Kidney (tissue), 14 donors: ENCODE data around the gene HSD17B14. TPM values are rescaled to one million over a fixed set of nuclear protein-coding genes. Genes with fewer than 3 reads are reported as not detected.

ENCODE experiments used
- DNase-seq, 5 donors: peaks; one replicate each; pipeline ENCODE4 v3.0.0-alpha.2; 2013 to 2020
- FAIRE-seq: peaks from 2 replicates; lab custom pipeline; 2012; peaks lifted over from hg19 to GRCh38; lab: Jason Lieb, UNC
- H3K27ac ChIP-seq, 2 donors: one replicate each; pipeline ENCODE4 v1.7.0; 2013; ENCODE audit warnings: low read depth in 2 of 2, low read length in 2 of 2, inconsistent platforms in 1 of 2
- H3K27me3 ChIP-seq: one replicate; pipeline ENCODE4 v1.7.1; 2013; ENCODE audit warnings: low read length, inconsistent platforms; ENCODE audit not compliant: control insufficient read depth, insufficient read depth
- H3K36me3 ChIP-seq, 3 donors: one replicate each; pipeline versions ENCODE4 v1.7.0 to v1.7.1; 2013; ENCODE audit warnings: low read length in 3 of 3, control low read depth in 1 of 3, inconsistent platforms in 1 of 3; ENCODE audit not compliant: insufficient read depth in 3 of 3, control insufficient read depth in 2 of 3
- H3K4me1 ChIP-seq, 3 donors: one replicate each; pipeline versions ENCODE4 v1.7.0 to v1.7.1; 2013; ENCODE audit warnings: low read length in 3 of 3, inconsistent platforms in 1 of 3, low read depth in 1 of 3; ENCODE audit not compliant: control insufficient read depth in 2 of 3, insufficient read depth in 2 of 3
- H3K4me3 ChIP-seq, 3 donors: one replicate each; pipeline versions ENCODE4 v1.7.0 to v1.8.1; 2013; ENCODE audit warnings: low read length in 3 of 3, control low read depth in 1 of 3, inconsistent platforms in 1 of 3
- H3K9ac ChIP-seq, 3 donors: one replicate each; pipeline versions ENCODE4 v1.7.0 to v1.7.1; 2013; ENCODE audit warnings: low read length in 3 of 3, control low read depth in 1 of 3, inconsistent platforms in 1 of 3
- H3K9me3 ChIP-seq, 3 donors: one replicate each; pipeline versions ENCODE4 v1.7.0 to v1.7.1; 2013; ENCODE audit warnings: low read length in 3 of 3, control low read depth in 1 of 3, inconsistent platforms in 1 of 3; ENCODE audit not compliant: control insufficient read depth in 2 of 3, insufficient read depth in 1 of 3
- CTCF ChIP-seq: IDR thresholded peaks from 3 replicates; pipeline ENCODE4 v1.5.1; 2012; ENCODE audit warnings: mild to moderate bottlenecking, moderate library complexity, borderline replicate concordance; ENCODE audit not compliant: insufficient read depth; ENCODE audit errors: extremely low read depth
- intact Hi-C: fragments of 100-400 bp; cut with DNase I; formaldehyde crosslinking; loops from one replicate; pipeline ENCODE4 v1.11.1; 2022
- polyA plus RNA-seq: library from polyadenylated mRNA; stranded (reverse); fragments of 350-450 nt; fragmentation: Illumina TruSeq; extraction: RNeasy Lipid Tissue Mini Kit (QIAGEN cat#74804); gene quantifications from one replicate; pipeline ENCODE4 v1.2.3, GENCODE V29; 2014; ENCODE audit warnings: low read depth, low replicate concordance; ENCODE audit not compliant: insufficient read depth
- total RNA-seq: library from RNA; stranded (reverse); fragmentation: NEBNext Ultra II Directional; extraction: Animal tissue kit (Norgen Biotek cat#: 25700); gene quantifications from one replicate; pipeline ENCODE4 v1.2.1, GENCODE V29; 2021
- donor health status: control.
- donor health status: control.
- donor health status: control.
- donor health status: control.
- donor health status: control.
- donor health status: DM: yes; HTN: yes; CAD: no.
- donor health status: Normal renal cell carcinoma (clear cell type).

The HSD17B14 gene
- total and polyA plus RNA-seq, 2 donors from 2014 or later: 5.2 to 141 TPM

- Histone ChIP-seq H3K4me3 (no peak overlapping the region), H3K9me3 (peaks cover 0 to 10% (median 0%) of the 10 kb centered on the region in 3 donors), H3K4me1 (peaks cover 0 to 11% (median 6%) of the 10 kb centered on the region in 3 donors), H3K27me3 (no peaks in the 10 kb centered on the region), H3K36me3 (peaks cover 0 to 13% (median 9%) of the 10 kb centered on the region in 3 donors), H3K9ac (no peak overlapping the region), H3K27ac (peak overlapping the region; percentile 23 to 58)
- DNase-seq (peak in 1 of 5 donors; percentile 94), FAIRE-seq (no peak)
- intact Hi-C loops: no loop called here
- TF ChIP-seq CTCF: no peak
Measured at GRCh38 chr19:48819366-48819816, 16.9 kb downstream of the HSD17B14 start.

GRCh38 chr19:48818234-48818820, 18.0 kb downstream of the HSD17B14 start:
- peak overlapping the region in 1 of 3 donors; percentile 40 for H3K9ac ChIP-seq
- peaks cover 0 to 10% (median 0%) of the 10 kb centered on the region in 3 donors for H3K9me3 ChIP-seq
- intact Hi-C loops: no loop called here
- TF ChIP-seq CTCF: no peak
- no peak overlapping the region for H3K4me3 ChIP-seq
- peaks cover 0 to 13% (median 9%) of the 10 kb centered on the region in 3 donors for H3K36me3 ChIP-seq
- peak overlapping the region in 1 of 2 donors; percentile 23 for H3K27ac ChIP-seq
- H3K27me3 ChIP-seq: no peaks in the 10 kb centered on the region
- no peak for FAIRE-seq
- H3K4me1 ChIP-seq: peaks cover 0 to 11% (median 6%) of the 10 kb centered on the region in 3 donors
- peak in 1 of 5 donors; percentile 20 for DNase-seq

- DNase-seq (no peak), FAIRE-seq (no peak)
- peaks cover 0 to 12% (median 8%) of the 10 kb centered on the region in 3 donors for H3K36me3 ChIP-seq
- H3K27me3 ChIP-seq: no peaks in the 10 kb centered on the region
- no peak for TF ChIP-seq CTCF
- H3K27ac ChIP-seq: no peak overlapping the region
- intact Hi-C loops: no loop called here
- H3K4me1 ChIP-seq: peaks cover 0 to 12% (median 10%) of the 10 kb centered on the region in 3 donors
- H3K4me3 ChIP-seq: no peak overlapping the region
- H3K9ac ChIP-seq: no peak overlapping the region
- H3K9me3 ChIP-seq: peaks cover 0 to 10% (median 0%) of the 10 kb centered on the region in 3 donors
Measured at GRCh38 chr19:48817585-48818124, 18.6 kb downstream of the HSD17B14 start.
